Activated T-cell treated with anti-CD3 and anti-CD28 coated beads, Interleukin-2, amount 50 U/mL, for 72 hours (primary cell): ENCODE results near the gene TREX2. TPM values are rescaled to one million over a fixed set of nuclear protein-coding genes. Genes with fewer than 3 reads are reported as not detected.
"Not testable (repeated sequence)": the region's sequence is repeated elsewhere in the genome, so short reads cannot be mapped to it uniquely, and the experiment has no call there.

Experiments used
- ATAC-seq, 2 donors: fragments of 150-1000 bp; cut with Tn5 transposase; replicated peaks in 1 of 2; 2 replicates each; pipeline ENCODE4 v1.10.0; 2021; ENCODE audit warnings: moderate library complexity in 2 of 2, mild to moderate bottlenecking in 1 of 2
- DNase-seq, 2 donors: peaks; one replicate each; pipeline ENCODE4 v3.0.0; 2021 to 2022; ENCODE audit warnings: mixed read lengths in 1 of 2
- H3K27ac Mint-ChIP-seq: one replicate; pipeline ENCODE4 v1.8.0; 2022; ENCODE audit warnings: mild to moderate bottlenecking, moderate library complexity, mixed read lengths
- H3K27me3 Mint-ChIP-seq: one replicate; pipeline ENCODE4 v1.8.0; 2022; ENCODE audit warnings: low read depth, mixed read lengths
- H3K36me3 Mint-ChIP-seq, 2 donors: one replicate each; pipeline ENCODE4 v1.8.0; 2022; ENCODE audit warnings: mixed read lengths in 2 of 2, mild to moderate bottlenecking in 1 of 2; ENCODE audit not compliant: insufficient read depth in 2 of 2
- H3K4me1 Mint-ChIP-seq: one replicate; pipeline ENCODE4 v1.8.0; 2022; ENCODE audit warnings: low read depth, mixed read lengths
- H3K4me3 Mint-ChIP-seq, 2 donors: one replicate each; pipeline ENCODE4 v1.8.0; 2022; ENCODE audit warnings: mild to moderate bottlenecking in 2 of 2, mixed read lengths in 2 of 2, moderate library complexity in 2 of 2
- H3K9me3 Mint-ChIP-seq, 2 donors: one replicate each; pipeline ENCODE4 v1.8.0; 2022; ENCODE audit warnings: mixed read lengths in 2 of 2
- total RNA-seq, 2 donors: library from RNA; stranded (reverse); gene quantifications; one replicate each; pipeline ENCODE4 v1.2.3, GENCODE V29; 2022

TREX2 gene
- total RNA-seq, 2 donors from 2014 or later = 2.7 to 2.8 TPM

DNA sequence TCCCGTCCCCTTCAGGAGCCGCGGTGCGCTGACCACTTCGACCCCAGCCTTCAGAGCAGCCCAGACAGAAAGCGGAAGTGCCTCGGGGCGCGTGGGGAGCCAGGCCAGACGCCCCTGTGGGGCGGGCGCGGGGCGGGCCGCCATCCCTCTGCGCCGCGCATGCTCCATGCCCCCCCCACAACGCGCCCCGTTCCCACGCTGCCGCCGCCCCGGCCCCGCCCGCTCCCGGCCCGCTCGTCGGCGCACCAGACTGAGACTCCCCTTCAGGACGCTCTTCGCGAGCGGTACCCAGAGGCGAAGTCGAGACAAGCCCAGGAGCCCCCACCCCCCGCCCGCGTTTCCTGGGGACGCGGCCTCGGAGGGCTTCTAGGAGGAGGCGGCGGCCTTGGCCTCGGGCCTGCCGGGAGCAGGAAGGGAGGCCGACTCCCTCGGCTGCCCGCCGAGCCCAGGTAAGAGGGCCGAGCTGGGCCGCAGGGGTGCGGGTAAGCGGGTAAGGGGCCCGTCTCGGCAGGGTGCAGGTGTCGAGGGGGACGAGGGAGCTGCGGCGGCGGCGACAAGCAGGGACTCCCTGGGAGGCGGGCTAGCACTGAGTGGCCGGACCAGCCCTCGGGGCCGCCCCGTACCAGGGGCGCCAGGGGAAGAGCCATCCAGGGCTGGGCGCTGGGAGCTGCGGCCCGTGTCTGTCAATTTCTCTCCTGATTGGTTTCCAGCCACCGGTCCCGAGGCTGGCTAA, 34.4 kb downstream of the TREX2 start, which contains the start of gene ZFP92:
Gene ZFP92 (plus strand): TSS at position 218 of the 733 bp plus-strand sequence. CDS start 6,851 bp downstream, outside the sequence.
- peak within 1 kb of the TSS; percentile 81 to 82 for H3K4me3 Mint-ChIP-seq
- ATAC-seq (peak; percentile 86 to 87), DNase-seq (peak; percentile 60 to 61)
- H3K9me3 Mint-ChIP-seq = no peaks in the 10 kb centered on the region
- H3K36me3 Mint-ChIP-seq = no peaks in the 10 kb centered on the region
- H3K27ac Mint-ChIP-seq = no peak within 1 kb of the TSS
- peaks cover 6% of the 10 kb centered on the region for H3K4me1 Mint-ChIP-seq
- H3K27me3 Mint-ChIP-seq = peaks cover 15% of the 10 kb centered on the region

- H3K27me3 Mint-ChIP-seq = peaks cover 15% of the 10 kb centered on the region
- DNase-seq (no peak), ATAC-seq (no peak)
- peak overlapping the region; percentile 81 for H3K4me3 Mint-ChIP-seq
- H3K36me3 Mint-ChIP-seq = no peaks in the 10 kb centered on the region
- no peaks in the 10 kb centered on the region for H3K9me3 Mint-ChIP-seq
- no peak overlapping the region for H3K27ac Mint-ChIP-seq
- H3K4me1 Mint-ChIP-seq = peaks cover 6% of the 10 kb centered on the region
Observed at GRCh38 chrX:153410888-153411254, 35.0 kb downstream of the TREX2 start.

DNA sequence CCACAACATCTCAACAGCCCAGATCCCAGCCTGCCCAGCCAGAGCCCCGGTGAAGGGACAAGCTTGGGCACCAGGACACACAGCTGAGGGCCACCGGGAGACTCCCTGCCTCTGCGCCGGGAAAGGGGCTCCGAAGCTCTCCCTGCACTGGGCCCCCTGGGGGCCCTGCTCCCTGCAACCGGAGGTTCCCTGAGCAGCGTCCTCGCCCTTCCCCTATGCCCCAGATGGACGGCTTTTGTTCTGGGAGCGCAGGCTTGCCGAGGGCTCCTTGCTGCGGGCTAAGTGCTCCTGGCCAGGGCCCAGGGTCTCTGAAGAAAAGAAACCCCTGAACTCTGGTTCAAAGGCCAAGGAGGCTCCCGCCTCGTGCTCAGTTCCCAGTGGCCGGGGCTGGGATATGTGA, 35.5 kb downstream of the TREX2 start:
- ATAC-seq (no peak), DNase-seq (no peak)
- Mint-ChIP-seq H3K4me3 (no peak overlapping the region), H3K27ac (no peak overlapping the region), H3K9me3 (no peaks in the 10 kb centered on the region), H3K36me3 (no peaks in the 10 kb centered on the region), H3K4me1 (peaks cover 6% of the 10 kb centered on the region), H3K27me3 (peaks cover 15% of the 10 kb centered on the region)

GRCh38 chrX:153409414-153410101, 36.3 kb downstream of the TREX2 start:
- Mint-ChIP-seq H3K9me3 (no peaks in the 10 kb centered on the region), H3K36me3 (no peaks in the 10 kb centered on the region), H3K4me1 (peaks cover 6% of the 10 kb centered on the region), H3K4me3 (no peak overlapping the region), H3K27me3 (peaks cover 15% of the 10 kb centered on the region), H3K27ac (no peak overlapping the region)
- DNase-seq = no peak
- ATAC-seq = no peak

GRCh38 chrX:153408871-153409351, 36.9 kb downstream of the TREX2 start:
- Mint-ChIP-seq H3K9me3 (no peaks in the 10 kb centered on the region), H3K27ac (no peak overlapping the region), H3K4me3 (no peak overlapping the region), H3K4me1 (peaks cover 6% of the 10 kb centered on the region), H3K27me3 (peaks cover 15% of the 10 kb centered on the region), H3K36me3 (no peaks in the 10 kb centered on the region)
- ATAC-seq (no peak), DNase-seq (no peak)

GRCh38 chrX:153408221-153408721, 37.6 kb downstream of the TREX2 start:
- no peaks in the 10 kb centered on the region for H3K9me3 Mint-ChIP-seq
- H3K4me3 Mint-ChIP-seq = no peak overlapping the region
- no peak for DNase-seq
- peaks cover 6% of the 10 kb centered on the region for H3K4me1 Mint-ChIP-seq
- no peak for ATAC-seq
- no peak overlapping the region for H3K27ac Mint-ChIP-seq
- no peaks in the 10 kb centered on the region for H3K36me3 Mint-ChIP-seq
- peaks cover 15% of the 10 kb centered on the region for H3K27me3 Mint-ChIP-seq

DNA sequence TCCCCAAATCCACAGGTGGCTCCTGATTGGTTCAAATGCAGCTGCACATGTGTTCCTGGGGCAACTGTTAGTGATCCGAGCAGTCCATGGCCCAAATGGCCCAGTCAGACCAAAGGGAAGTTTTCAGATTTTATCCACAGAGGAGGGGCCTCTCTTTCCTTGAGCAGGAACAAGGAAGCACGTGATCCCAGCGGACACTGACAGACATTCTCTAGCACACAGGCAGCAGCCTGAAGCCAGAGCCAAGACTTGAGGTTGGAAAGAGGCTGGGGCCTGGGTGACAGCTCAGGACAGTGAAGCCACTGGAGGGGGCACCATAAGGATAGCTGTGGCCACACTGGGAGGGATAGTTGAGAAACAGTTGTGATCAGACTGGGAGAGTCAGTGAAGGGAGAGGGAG, 38.1 kb downstream of the TREX2 start:
- H3K4me3 Mint-ChIP-seq = no peak overlapping the region

GRCh38 chrX:153406903-153407302, 39.0 kb downstream of the TREX2 start:
- peaks cover 8% of the 10 kb centered on the region for H3K27me3 Mint-ChIP-seq
- peaks cover 1% of the 10 kb centered on the region for H3K4me1 Mint-ChIP-seq
- H3K27ac Mint-ChIP-seq = no peak overlapping the region
- no peak for DNase-seq
- no peak for ATAC-seq
- no peaks in the 10 kb centered on the region for H3K36me3 Mint-ChIP-seq
- H3K4me3 Mint-ChIP-seq = no peak overlapping the region
- no peaks in the 10 kb centered on the region for H3K9me3 Mint-ChIP-seq

More for the DNA sequence above, 38.1 kb downstream of the TREX2 start:
- DNase-seq = no peak
- Mint-ChIP-seq H3K27ac (no peak overlapping the region), H3K4me1 (peaks cover 6% of the 10 kb centered on the region), H3K27me3 (peaks cover 15% of the 10 kb centered on the region), H3K36me3 (no peaks in the 10 kb centered on the region), H3K9me3 (no peaks in the 10 kb centered on the region)
- no peak for ATAC-seq

- DNase-seq (no peak), ATAC-seq (no peak)
- Mint-ChIP-seq H3K36me3 (no peaks in the 10 kb centered on the region), H3K4me1 (no peaks in the 10 kb centered on the region), H3K27me3 (peaks cover 4% of the 10 kb centered on the region), H3K9me3 (no peaks in the 10 kb centered on the region), H3K27ac (no peak overlapping the region), H3K4me3 (no peak overlapping the region)
Observed at GRCh38 chrX:153406011-153406410, 39.8 kb downstream of the TREX2 start.

DNA sequence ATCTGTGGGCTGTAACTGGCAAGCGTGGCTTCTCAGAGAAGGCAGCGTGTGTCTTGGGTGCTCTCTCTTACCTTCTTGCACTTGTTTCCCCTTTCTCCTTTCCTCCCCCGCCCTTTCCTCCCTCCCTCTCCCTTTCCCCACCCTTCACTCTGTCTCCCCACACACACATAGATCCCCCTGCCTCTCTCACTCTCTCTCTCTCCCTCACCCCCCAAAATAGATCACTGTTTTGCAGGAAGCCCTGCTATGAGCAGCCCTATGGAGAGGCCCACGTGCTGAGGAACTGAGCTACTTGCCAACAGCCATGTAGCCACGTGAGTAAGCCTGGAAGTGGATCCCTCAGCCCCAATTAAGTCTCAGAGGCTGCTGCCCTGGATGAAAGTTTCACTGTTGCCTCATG, 40.4 kb downstream of the TREX2 start:
- Mint-ChIP-seq H3K27ac (no peak overlapping the region), H3K4me3 (no peak overlapping the region), H3K4me1 (no peaks in the 10 kb centered on the region), H3K9me3 (no peaks in the 10 kb centered on the region), H3K27me3 (no peaks in the 10 kb centered on the region), H3K36me3 (no peaks in the 10 kb centered on the region)
- ATAC-seq = no peak
- DNase-seq = no peak

DNA sequence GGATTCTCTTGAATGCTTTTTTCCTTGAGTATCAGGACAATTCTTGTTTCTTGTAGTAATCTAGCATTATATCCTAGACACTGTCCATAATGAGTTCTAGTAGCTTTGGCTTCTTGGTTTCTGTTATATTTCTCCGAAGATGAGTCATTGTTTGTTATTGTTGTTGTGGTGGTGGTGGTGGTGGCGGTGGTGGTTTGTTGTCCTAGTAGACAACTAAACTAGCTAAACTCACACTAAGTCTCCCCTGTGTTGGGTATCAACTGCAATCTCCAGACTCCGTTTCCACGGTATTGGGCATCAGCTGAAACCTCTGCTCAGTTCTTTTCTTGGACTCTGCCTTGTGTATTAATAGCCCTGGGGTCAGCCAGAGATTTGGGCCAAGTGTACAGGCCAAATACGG, 41.5 kb downstream of the TREX2 start:
- not testable (repeated sequence) for H3K36me3 Mint-ChIP-seq, H3K4me1 Mint-ChIP-seq, DNase-seq, H3K27me3 Mint-ChIP-seq, H3K9me3 Mint-ChIP-seq, H3K27ac Mint-ChIP-seq, H3K4me3 Mint-ChIP-seq, ATAC-seq

GRCh38 chrX:153401133-153401764, 44.6 kb downstream of the TREX2 start, which contains the start of gene PNMA6E:
Gene PNMA6E (minus strand): TSS chrX:153401350. CDS start chrX:153398849, 2,501 bp downstream.
- ATAC-seq (no peak), DNase-seq (no peak)
- Mint-ChIP-seq H3K27me3 (no peaks in the 10 kb centered on the region), H3K4me3 (no peak within 1 kb of the TSS), H3K27ac (no peak within 1 kb of the TSS), H3K4me1 (no peaks in the 10 kb centered on the region), H3K36me3 (no peaks in the 10 kb centered on the region), H3K9me3 (no peaks in the 10 kb centered on the region)
